RWPE2 (cell line): Measurements from ENCODE around the gene ZBTB46.

Experiments
- ATAC-seq: fragments of 200-7000 bp; cut with Tn5 transposase; 3 replicates; pipeline ENCODE4 v1.9.1; 2021; ENCODE audit warnings: low read depth
- DNase-seq: peaks from one replicate; pipeline ENCODE4 v3.0.0-alpha.2; 2020; ENCODE audit warnings: low spot score
- H3K27ac ChIP-seq: fragments of 450-650 bp; 2 replicates; pipeline ENCODE4 v1.5.1; 2017; ENCODE audit warnings: mild to moderate bottlenecking; ENCODE audit not compliant: poor library complexity, severe bottlenecking
- H3K27me3 ChIP-seq: fragments of 250-450 bp; sonication (Bioruptor Pico); 2 replicates; pipeline ENCODE4 v1.5.1; 2021; ENCODE audit warnings: mild to moderate bottlenecking, moderate library complexity; ENCODE audit not compliant: insufficient read depth, poor library complexity, severe bottlenecking
- H3K36me3 ChIP-seq: fragments of 250-450 bp; sonication (Bioruptor Pico); 2 replicates; pipeline ENCODE4 v1.5.1; 2020; ENCODE audit warnings: low read depth, mild to moderate bottlenecking, moderate library complexity
- H3K4me1 ChIP-seq: fragments of 250-450 bp; sonication (Bioruptor Pico); 2 replicates; pipeline ENCODE4 v1.5.1; 2021; ENCODE audit warnings: mild to moderate bottlenecking, moderate library complexity; ENCODE audit not compliant: insufficient read depth, poor library complexity, severe bottlenecking
- H3K4me3 ChIP-seq: fragments of 250-450 bp; sonication (Bioruptor Pico); 2 replicates; pipeline ENCODE4 v1.5.1; 2021; ENCODE audit warnings: mild to moderate bottlenecking, moderate library complexity; ENCODE audit not compliant: severe bottlenecking
- H3K9me3 ChIP-seq: fragments of 250-450 bp; sonication (Bioruptor Pico); 2 replicates; pipeline ENCODE4 v1.5.1; 2021; ENCODE audit warnings: mild to moderate bottlenecking, moderate library complexity; ENCODE audit not compliant: severe bottlenecking
- CTCF ChIP-seq: fragments of 450-650 bp; IDR thresholded peaks from one replicate; pipeline ENCODE4 v1.5.1; 2017; ENCODE audit warnings: mild to moderate bottlenecking, moderate library complexity; ENCODE audit not compliant: poor library complexity, severe bottlenecking

The ZBTB46 gene

GRCh38 chr20:63822276-63822696 lies 8.8 kb downstream of the ZBTB46 start:
- no peak overlapping the region for H3K4me3 ChIP-seq
- ATAC-seq (no peak), DNase-seq (no peak)
- H3K4me1 ChIP-seq = no peaks in the 10 kb centered on the region
- H3K27me3 ChIP-seq = peaks cover 38% of the 10 kb centered on the region
- H3K27ac ChIP-seq = no peak overlapping the region
- H3K9me3 ChIP-seq = no peaks in the 10 kb centered on the region
- TF ChIP-seq CTCF = no peak
- H3K36me3 ChIP-seq = no peaks in the 10 kb centered on the region

GRCh38 chr20:63821811-63822210 lies 9.3 kb downstream of the ZBTB46 start:
- no peaks in the 10 kb centered on the region for H3K36me3 ChIP-seq
- H3K4me1 ChIP-seq = no peaks in the 10 kb centered on the region
- H3K9me3 ChIP-seq = no peaks in the 10 kb centered on the region
- ATAC-seq = no peak
- H3K4me3 ChIP-seq = no peak overlapping the region
- DNase-seq = no peak
- TF ChIP-seq CTCF = no peak
- peaks cover 38% of the 10 kb centered on the region for H3K27me3 ChIP-seq
- H3K27ac ChIP-seq = no peak overlapping the region

GRCh38 chr20:63819224-63819921 lies 11.7 kb downstream of the ZBTB46 start:
- DNase-seq = peak; percentile 81
- ATAC-seq = peak; percentile 56
- Histone ChIP-seq H3K27me3 (peaks cover 29% of the 10 kb centered on the region), H3K4me3 (no peak overlapping the region), H3K9me3 (no peaks in the 10 kb centered on the region), H3K27ac (no peak overlapping the region), H3K4me1 (no peaks in the 10 kb centered on the region), H3K36me3 (no peaks in the 10 kb centered on the region)
- peak; percentile 75 for TF ChIP-seq CTCF

GRCh38 chr20:63815615-63816253 lies 15.3 kb downstream of the ZBTB46 start:
- peaks cover 12% of the 10 kb centered on the region for H3K27me3 ChIP-seq
- no peaks in the 10 kb centered on the region for H3K9me3 ChIP-seq
- TF ChIP-seq CTCF = no peak
- DNase-seq (no peak), ATAC-seq (no peak)
- no peak overlapping the region for H3K27ac ChIP-seq
- H3K4me1 ChIP-seq = no peaks in the 10 kb centered on the region
- H3K4me3 ChIP-seq = no peak overlapping the region
- no peaks in the 10 kb centered on the region for H3K36me3 ChIP-seq
